Measurements from ENCODE around the gene KLHL5. TPM values are rescaled to one million over a fixed set of nuclear protein-coding genes. Genes with fewer than 3 reads are reported as not detected.

The KLHL5 gene
- total RNA-seq, 1 donor from 2014 or later: 27.3 TPM

GRCh38 chr4:39050590-39050989, 11.4 kb upstream of the KLHL5 start:
- H3K27me3 Mint-ChIP-seq: no peaks in the 10 kb centered on the region
- H3K36me3 Mint-ChIP-seq: peaks cover 4% of the 10 kb centered on the region
- TF ChIP-seq CTCF (conservative IDR thresholded peaks at IDR 0.05): no peak
- no peak for DNase-seq (ENCODE audit: extremely low spot score, unreplicated experiment)
- peaks cover 17% of the 10 kb centered on the region for H3K4me1 Mint-ChIP-seq (ENCODE audit: unreplicated experiment)
- H3K4me3 Mint-ChIP-seq: no peak overlapping the region
- no peak overlapping the region for H3K27ac Mint-ChIP-seq
- no peaks in the 10 kb centered on the region for H3K9me3 Mint-ChIP-seq

- DNase-seq (ENCODE audit: extremely low spot score, unreplicated experiment): no peak
- peaks cover 4% of the 10 kb centered on the region for H3K36me3 Mint-ChIP-seq
- H3K9me3 Mint-ChIP-seq: no peaks in the 10 kb centered on the region
- no peak for TF ChIP-seq CTCF (conservative IDR thresholded peaks at IDR 0.05)
- peaks cover 12% of the 10 kb centered on the region for H3K4me1 Mint-ChIP-seq (ENCODE audit: unreplicated experiment)
- H3K4me3 Mint-ChIP-seq: no peak overlapping the region
- H3K27me3 Mint-ChIP-seq: no peaks in the 10 kb centered on the region
- no peak overlapping the region for H3K27ac Mint-ChIP-seq
These were observed 10.5 kb upstream of the KLHL5 start for GRCh38 chr4:39051492-39051891.

- Mint-ChIP-seq H3K4me3 (no peak overlapping the region), H3K9me3 (no peaks in the 10 kb centered on the region), H3K36me3 (no peaks in the 10 kb centered on the region), H3K27ac (no peak overlapping the region), H3K4me1 (ENCODE audit: unreplicated experiment) (peaks cover 4% of the 10 kb centered on the region), H3K27me3 (no peaks in the 10 kb centered on the region)
- no peak for DNase-seq (ENCODE audit: extremely low spot score, unreplicated experiment)
- no peak for TF ChIP-seq CTCF (conservative IDR thresholded peaks at IDR 0.05)
These were observed 8.0 kb upstream of the KLHL5 start for GRCh38 chr4:39053983-39054382.

GRCh38 chr4:39054497-39054896, 7.5 kb upstream of the KLHL5 start:
- H3K27me3 Mint-ChIP-seq: no peaks in the 10 kb centered on the region
- H3K4me1 Mint-ChIP-seq (ENCODE audit: unreplicated experiment): peaks cover 4% of the 10 kb centered on the region
- H3K27ac Mint-ChIP-seq: no peak overlapping the region
- no peak overlapping the region for H3K4me3 Mint-ChIP-seq
- no peaks in the 10 kb centered on the region for H3K36me3 Mint-ChIP-seq
- no peak for DNase-seq (ENCODE audit: extremely low spot score, unreplicated experiment)
- TF ChIP-seq CTCF (conservative IDR thresholded peaks at IDR 0.05): no peak
- no peaks in the 10 kb centered on the region for H3K9me3 Mint-ChIP-seq

- no peak for DNase-seq (ENCODE audit: extremely low spot score, unreplicated experiment)
- H3K27ac Mint-ChIP-seq: no peak overlapping the region
- peaks cover 4% of the 10 kb centered on the region for H3K4me1 Mint-ChIP-seq (ENCODE audit: unreplicated experiment)
- TF ChIP-seq CTCF (conservative IDR thresholded peaks at IDR 0.05): no peak
- H3K9me3 Mint-ChIP-seq: no peaks in the 10 kb centered on the region
- no peak overlapping the region for H3K4me3 Mint-ChIP-seq
- no peaks in the 10 kb centered on the region for H3K27me3 Mint-ChIP-seq
- no peaks in the 10 kb centered on the region for H3K36me3 Mint-ChIP-seq
These were observed 6.0 kb upstream of the KLHL5 start for GRCh38 chr4:39056023-39056422.

GRCh38 chr4:39061457-39061856, 575 bp upstream of the KLHL5 start:
- no peak for TF ChIP-seq CTCF (conservative IDR thresholded peaks at IDR 0.05)
- Mint-ChIP-seq H3K36me3 (no peaks in the 10 kb centered on the region), H3K4me3 (no peak overlapping the region), H3K4me1 (ENCODE audit: unreplicated experiment) (peaks cover 13% of the 10 kb centered on the region), H3K9me3 (no peaks in the 10 kb centered on the region), H3K27me3 (peaks cover 6% of the 10 kb centered on the region), H3K27ac (no peak overlapping the region)
- DNase-seq (ENCODE audit: extremely low spot score, unreplicated experiment): no peak
